ENCODE results near the gene APOBEC2. TPM values are rescaled to one million over a fixed set of nuclear protein-coding genes. Genes with fewer than 3 reads are reported as not detected.

APOBEC2 gene
- total and polyA plus RNA-seq, 2 of the 13 experiments (the other 11 are each of a cell fraction or from before 2014, with no cell fraction given) = 0.09 TPM; not detected in 1

DNA sequence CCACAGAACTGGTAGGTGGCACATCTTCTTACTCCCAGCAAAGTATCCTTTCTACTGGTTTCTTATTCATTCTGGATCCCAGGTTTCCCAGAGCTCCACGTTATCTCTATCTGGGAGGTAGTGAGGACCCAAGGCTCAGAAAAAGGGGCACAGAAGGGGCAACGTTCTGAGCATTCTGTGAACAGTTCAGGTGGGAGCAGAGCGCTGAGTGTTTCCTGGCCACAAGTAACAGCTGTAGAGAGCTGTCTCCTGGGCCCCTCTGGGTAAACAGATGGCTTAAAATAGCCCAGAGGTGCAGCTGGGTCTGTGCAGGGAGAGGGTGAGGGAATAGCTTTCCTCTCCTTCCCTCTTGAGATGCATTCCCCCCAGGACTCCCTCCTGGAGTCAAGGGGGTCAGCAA is 2.1 kb downstream of the APOBEC2 start (continued):
- TF ChIP-seq, protein P1, sequence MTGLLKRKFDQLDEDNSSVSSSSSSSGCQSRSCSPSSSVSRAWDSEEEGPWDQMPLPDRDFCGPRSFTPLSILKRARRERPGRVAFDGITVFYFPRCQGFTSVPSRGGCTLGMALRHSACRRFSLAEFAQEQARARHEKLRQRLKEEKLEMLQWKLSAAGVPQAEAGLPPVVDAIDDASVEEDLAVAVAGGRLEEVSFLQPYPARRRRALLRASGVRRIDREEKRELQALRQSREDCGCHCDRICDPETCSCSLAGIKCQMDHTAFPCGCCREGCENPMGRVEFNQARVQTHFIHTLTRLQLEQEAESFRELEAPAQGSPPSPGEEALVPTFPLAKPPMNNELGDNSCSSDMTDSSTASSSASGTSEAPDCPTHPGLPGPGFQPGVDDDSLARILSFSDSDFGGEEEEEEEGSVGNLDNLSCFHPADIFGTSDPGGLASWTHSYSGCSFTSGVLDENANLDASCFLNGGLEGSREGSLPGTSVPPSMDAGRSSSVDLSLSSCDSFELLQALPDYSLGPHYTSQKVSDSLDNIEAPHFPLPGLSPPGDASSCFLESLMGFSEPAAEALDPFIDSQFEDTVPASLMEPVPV (CRISPR knock-in tag; IDR thresholded peaks at IDR 0.05) = no peak
- TF ChIP-seq KIAA2018 (CRISPR knock-in tag; IDR thresholded peaks at IDR 0.05; ENCODE audit: borderline replicate concordance) (no peak), CHCHD3 (CRISPR knock-in tag; IDR thresholded peaks at IDR 0.05) (no peak), PHF21A (CRISPR knock-in tag; IDR thresholded peaks at IDR 0.05) (no peak), RXRB (CRISPR knock-in tag; IDR thresholded peaks at IDR 0.05; ENCODE audit: borderline replicate concordance) (peak; percentile 42; the same call in 1 of the 2 replicates), HDAC2 (CRISPR knock-in tag; IDR thresholded peaks at IDR 0.05) (0 out of 2 replicates have a peak, but pooled peaks have one; percentile 34), ZNF850 (CRISPR knock-in tag; conservative IDR thresholded peaks at IDR 0.05) (no peak), MAZ (IDR thresholded peaks at IDR 0.05; ENCODE audit: borderline replicate concordance, low read depth, low read length) (no peak), MAZ (CRISPR knock-in tag; IDR thresholded peaks at IDR 0.05; ENCODE audit: low read depth) (no peak), ZNF781 (CRISPR knock-in tag; IDR thresholded peaks at IDR 0.05; ENCODE audit: borderline replicate concordance, not compliant biosample characterization) (no peak), HNRNPL (IDR thresholded peaks at IDR 0.05; ENCODE audit: low read depth, low read length) (no peak), ZNF24 (IDR thresholded peaks at IDR 0.05) (no peak), NR3C1 (CRISPR knock-in tag; IDR thresholded peaks at IDR 0.05) (no peak), FOXM1 (CRISPR knock-in tag; IDR thresholded peaks at IDR 0.05) (no peak), ZNF143 (CRISPR knock-in tag; IDR thresholded peaks at IDR 0.05) (no peak)
- TF ChIP-seq, protein P2, sequence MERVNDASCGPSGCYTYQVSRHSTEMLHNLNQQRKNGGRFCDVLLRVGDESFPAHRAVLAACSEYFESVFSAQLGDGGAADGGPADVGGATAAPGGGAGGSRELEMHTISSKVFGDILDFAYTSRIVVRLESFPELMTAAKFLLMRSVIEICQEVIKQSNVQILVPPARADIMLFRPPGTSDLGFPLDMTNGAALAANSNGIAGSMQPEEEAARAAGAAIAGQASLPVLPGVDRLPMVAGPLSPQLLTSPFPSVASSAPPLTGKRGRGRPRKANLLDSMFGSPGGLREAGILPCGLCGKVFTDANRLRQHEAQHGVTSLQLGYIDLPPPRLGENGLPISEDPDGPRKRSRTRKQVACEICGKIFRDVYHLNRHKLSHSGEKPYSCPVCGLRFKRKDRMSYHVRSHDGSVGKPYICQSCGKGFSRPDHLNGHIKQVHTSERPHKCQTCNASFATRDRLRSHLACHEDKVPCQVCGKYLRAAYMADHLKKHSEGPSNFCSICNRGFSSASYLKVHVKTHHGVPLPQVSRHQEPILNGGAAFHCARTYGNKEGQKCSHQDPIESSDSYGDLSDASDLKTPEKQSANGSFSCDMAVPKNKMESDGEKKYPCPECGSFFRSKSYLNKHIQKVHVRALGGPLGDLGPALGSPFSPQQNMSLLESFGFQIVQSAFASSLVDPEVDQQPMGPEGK (CRISPR knock-in tag; IDR thresholded peaks at IDR 0.05) = peak; percentile 43; the same call in 1 of the 2 replicates
- TF ChIP-seq, protein P3, sequence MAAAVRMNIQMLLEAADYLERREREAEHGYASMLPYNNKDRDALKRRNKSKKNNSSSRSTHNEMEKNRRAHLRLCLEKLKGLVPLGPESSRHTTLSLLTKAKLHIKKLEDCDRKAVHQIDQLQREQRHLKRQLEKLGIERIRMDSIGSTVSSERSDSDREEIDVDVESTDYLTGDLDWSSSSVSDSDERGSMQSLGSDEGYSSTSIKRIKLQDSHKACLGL (CRISPR knock-in tag; IDR thresholded peaks at IDR 0.05) = no peak
